Caco-2 (cell line): ENCODE measurements around the gene ENAH. TPM values are rescaled to one million over a fixed set of nuclear protein-coding genes. Genes with fewer than 3 reads are reported as not detected.

Source experiments
- BruUV-seq: library from RNA; stranded (reverse); fragments of 400-500 nt; replicated peaks from 2 replicates; lab custom pipeline; 2021; lab: Mats Ljungman, UMichigan
- CTCF ChIA-PET: fragments of 300-600 bp; sonication (Branson Sonifier 250); formaldehyde crosslinking; loops from one replicate; lab custom pipeline; 2022; ENCODE audit warnings: antibody characterized with exemption; lab: Charles Lee
- POLR2A ChIA-PET: fragments of 300-600 bp; sonication (Branson Sonifier 250); formaldehyde crosslinking; loops from one replicate; lab custom pipeline; 2022; ENCODE audit warnings: antibody characterized with exemption; lab: Charles Lee
- DNase-seq, 2 experiments: peaks; one replicate each; pipeline versions ENCODE4 v3.0.0 to v3.0.0-alpha.2; 2020 to 2022
- H3K27me3 ChIP-seq: replicated peaks from 2 replicates; pipeline ENCODE4 v1.6.0; 2011; ENCODE audit warnings: low read length; ENCODE audit not compliant: control insufficient read depth, insufficient read depth
- H3K36me3 ChIP-seq: 2 replicates; pipeline ENCODE4 v1.5.1; 2011; ENCODE audit warnings: low read length; ENCODE audit not compliant: control insufficient read depth, insufficient read depth
- H3K4me1 ChIP-seq: fragments of 250-450 bp; sonication (Bioruptor Pico); 2 replicates; pipeline ENCODE4 v1.5.1; 2020; ENCODE audit warnings: mild to moderate bottlenecking
- H3K4me3 ChIP-seq: 2 replicates; pipeline ENCODE4 v1.5.1; 2011; ENCODE audit warnings: low read depth, mild to moderate bottlenecking, control low read depth, low read length
- H3K9me3 ChIP-seq: fragments of 250-450 bp; sonication (Bioruptor Pico); 2 replicates; pipeline ENCODE4 v1.5.1; 2020; ENCODE audit warnings: mild to moderate bottlenecking, moderate library complexity
- H3K27ac Mint-ChIP-seq: one replicate; pipeline ENCODE4 v1.8.0; 2022; ENCODE audit warnings: mixed read lengths; ENCODE audit not compliant: unreplicated experiment
- H3K27me3 Mint-ChIP-seq: one replicate; pipeline ENCODE4 v1.8.0; 2022; ENCODE audit warnings: mixed read lengths; ENCODE audit not compliant: insufficient read depth, unreplicated experiment
- H3K36me3 Mint-ChIP-seq: one replicate; pipeline ENCODE4 v1.8.0; 2022; ENCODE audit warnings: mild to moderate bottlenecking, mixed read lengths; ENCODE audit not compliant: insufficient read depth, unreplicated experiment
- H3K4me1 Mint-ChIP-seq: one replicate; pipeline ENCODE4 v1.8.0; 2022; ENCODE audit warnings: low read depth, mixed read lengths; ENCODE audit not compliant: unreplicated experiment
- H3K4me3 Mint-ChIP-seq: one replicate; pipeline ENCODE4 v1.8.0; 2022; ENCODE audit warnings: mild to moderate bottlenecking, moderate library complexity, mixed read lengths; ENCODE audit not compliant: unreplicated experiment
- H3K9me3 Mint-ChIP-seq: one replicate; pipeline ENCODE4 v1.8.0; 2022; ENCODE audit warnings: mixed read lengths; ENCODE audit not compliant: unreplicated experiment
- CTCF ChIP-seq, 2 experiments: fragments of 200-600 bp in 1 of 2; IDR thresholded peaks; 1 replicate in 1 of 2; 2 replicates in 1 of 2; pipeline versions ENCODE4 v1.5.1 to v1.8.0; 2011 to 2022; ENCODE audit warnings: antibody characterized with exemption in 1 of 2, control low read depth in 1 of 2, inconsistent platforms in 1 of 2, low read depth in 1 of 2, low read length in 1 of 2, mild to moderate bottlenecking in 1 of 2, moderate library complexity in 1 of 2; ENCODE audit not compliant: insufficient read depth in 1 of 2, severe bottlenecking in 1 of 2, unreplicated experiment in 1 of 2
- intact Hi-C: fragments of 100-400 bp; cut with micrococcal nuclease; formaldehyde crosslinking; loops from one replicate; pipeline ENCODE4 v1.10.0; 2022; ENCODE audit not compliant: unreplicated experiment
- total RNA-seq: library from RNA; stranded (reverse); gene quantifications from 2 replicates; pipeline ENCODE4 v1.2.3, GENCODE V29; 2022

ENAH gene
- total RNA-seq, 1 experiment from 2014 or later, result 78.0 TPM

GRCh38 chr1:225534135-225534534 lies 118.8 kb downstream of the ENAH start:
- Histone ChIP-seq H3K4me3 (no peak overlapping the region), H3K4me1 (peaks cover 3% of the 10 kb centered on the region; the same call in 1 of the 2 replicates), H3K9me3 (no peaks in the 10 kb centered on the region), H3K27me3 (no peaks in the 10 kb centered on the region), H3K36me3 (no peaks in the 10 kb centered on the region)
- Mint-ChIP-seq H3K4me3 (no peak overlapping the region), H3K9me3 (no peaks in the 10 kb centered on the region), H3K36me3 (no peaks in the 10 kb centered on the region), H3K4me1 (peaks cover 12% of the 10 kb centered on the region), H3K27ac (no peak overlapping the region), H3K27me3 (no peaks in the 10 kb centered on the region)
- no peak for DNase-seq
- POLR2A ChIA-PET, result no interaction called here
- intact Hi-C loops, result no loop called here
- CTCF ChIA-PET, result no interaction called here
- BruUV-seq, result no TSS peak
- no peak for TF ChIP-seq CTCF (IDR thresholded peaks at IDR 0.05; ENCODE audit: insufficient read depth in 1 of 2, low read depth in 1 of 2, low read length in 1 of 2, severe bottlenecking in 1 of 2, unreplicated experiment in 1 of 2)

- intact Hi-C loops, result no loop called here
- TF ChIP-seq CTCF (IDR thresholded peaks at IDR 0.05; ENCODE audit: insufficient read depth in 1 of 2, low read depth in 1 of 2, low read length in 1 of 2, severe bottlenecking in 1 of 2, unreplicated experiment in 1 of 2), result no peak
- no peaks in the 10 kb centered on the region for H3K9me3 ChIP-seq
- no peaks in the 10 kb centered on the region for H3K27me3 ChIP-seq
- no peak for DNase-seq
- BruUV-seq, result no TSS peak
- Mint-ChIP-seq H3K27ac (no peak overlapping the region), H3K36me3 (no peaks in the 10 kb centered on the region), H3K9me3 (no peaks in the 10 kb centered on the region), H3K4me1 (peaks cover 9% of the 10 kb centered on the region), H3K27me3 (no peaks in the 10 kb centered on the region), H3K4me3 (no peak overlapping the region)
- ChIA-PET POLR2A (no interaction called here), CTCF (no interaction called here)
- H3K36me3 ChIP-seq, result no peaks in the 10 kb centered on the region
- no peak overlapping the region for H3K4me3 ChIP-seq
- peaks cover 3% of the 10 kb centered on the region; the same call in 1 of the 2 replicates for H3K4me1 ChIP-seq
Measured at GRCh38 chr1:225533238-225533637, 119.7 kb downstream of the ENAH start.

GRCh38 chr1:225532240-225532944 lies 120.5 kb downstream of the ENAH start:
- no peak for TF ChIP-seq CTCF (IDR thresholded peaks at IDR 0.05; ENCODE audit: insufficient read depth in 1 of 2, low read depth in 1 of 2, low read length in 1 of 2, severe bottlenecking in 1 of 2, unreplicated experiment in 1 of 2)
- Histone ChIP-seq H3K27me3 (no peaks in the 10 kb centered on the region), H3K36me3 (no peaks in the 10 kb centered on the region), H3K4me3 (no peak overlapping the region), H3K4me1 (peaks cover 3% of the 10 kb centered on the region; the same call in 1 of the 2 replicates), H3K9me3 (no peaks in the 10 kb centered on the region)
- Mint-ChIP-seq H3K36me3 (no peaks in the 10 kb centered on the region), H3K27ac (no peak overlapping the region), H3K27me3 (no peaks in the 10 kb centered on the region), H3K4me1 (peaks cover 9% of the 10 kb centered on the region), H3K4me3 (no peak overlapping the region), H3K9me3 (no peaks in the 10 kb centered on the region)
- ChIA-PET POLR2A (no interaction called here), CTCF (no interaction called here)
- no TSS peak for BruUV-seq
- no peak for DNase-seq
- intact Hi-C loops, result no loop called here
